CD4-positive, alpha-beta T cell (primary cell): ENCODE data around the gene SPOCD1. TPM values are rescaled to one million over a fixed set of nuclear protein-coding genes. Genes with fewer than 3 reads are reported as not detected.

Source experiments
- ATAC-seq: fragments of 200-7000 bp; cut with Tn5 transposase; one replicate; pipeline ENCODE4 v1.10.0; 2022; ENCODE audit warnings: mild to moderate bottlenecking; ENCODE audit not compliant: poor library complexity
- CTCF ChIA-PET: fragments of 350-600 bp; sonication (Branson Sonifier 250); formaldehyde crosslinking; loops from one replicate; lab custom pipeline; 2021; ENCODE audit warnings: antibody characterized with exemption, inconsistent platforms; lab: Charles Lee
- POLR2A ChIA-PET: fragments of 350-600 bp; sonication (Branson Sonifier 250); formaldehyde crosslinking; loops from one replicate; lab custom pipeline; 2021; ENCODE audit warnings: antibody characterized with exemption, inconsistent platforms; lab: Charles Lee
- DNase-seq, 14 experiments: peaks; one replicate each; pipeline ENCODE4 v3.0.0-alpha.2; 2013 to 2020; ENCODE audit warnings: mixed read lengths in 2 of 14
- H3K27ac ChIP-seq, 2 donors: one replicate each; pipeline versions ENCODE4 v1.5.1 to v1.7.0; 2013; ENCODE audit warnings: low read length in 2 of 2, low read depth in 1 of 2, mild to moderate bottlenecking in 1 of 2
- H3K27me3 ChIP-seq, 2 experiments: 1 replicate in 1 of 2; 2 replicates in 1 of 2; pipeline versions ENCODE4 v1.6.1 to v1.7.0; 2013; ENCODE audit warnings: low read length in 2 of 2, control low read depth in 1 of 2, mild to moderate bottlenecking in 1 of 2, moderate library complexity in 1 of 2; ENCODE audit not compliant: insufficient read depth in 2 of 2, control insufficient read depth in 1 of 2
- H3K36me3 ChIP-seq: one replicate; pipeline ENCODE4 v1.6.1; 2013; ENCODE audit warnings: low read length, control low read depth; ENCODE audit not compliant: insufficient read depth
- H3K4me1 ChIP-seq: one replicate; pipeline ENCODE4 v1.6.1; 2013; ENCODE audit warnings: low read length, control low read depth; ENCODE audit not compliant: insufficient read depth
- H3K4me3 ChIP-seq: one replicate; pipeline ENCODE4 v1.5.1; 2013; ENCODE audit warnings: mild to moderate bottlenecking, low read length, moderate library complexity
- H3K9me3 ChIP-seq, 2 experiments: 1 replicate in 1 of 2; 2 replicates in 1 of 2; pipeline versions ENCODE4 v1.6.1 to v1.7.0; 2013; ENCODE audit warnings: low read length in 2 of 2, mild to moderate bottlenecking in 2 of 2, control low read depth in 1 of 2, moderate library complexity in 1 of 2; ENCODE audit not compliant: control insufficient read depth in 1 of 2, insufficient read depth in 1 of 2
- H3K27ac Mint-ChIP-seq: one replicate; pipeline ENCODE4 v1.8.0; 2020; ENCODE audit warnings: mixed read lengths
- H3K27me3 Mint-ChIP-seq: one replicate; pipeline ENCODE4 v1.8.0; 2021; ENCODE audit warnings: mixed read lengths
- H3K36me3 Mint-ChIP-seq: one replicate; pipeline ENCODE4 v1.8.0; 2021; ENCODE audit warnings: low read depth, mixed read lengths
- H3K4me1 Mint-ChIP-seq: one replicate; pipeline ENCODE4 v1.8.0; 2021; ENCODE audit warnings: low read depth, mixed read lengths
- H3K4me3 Mint-ChIP-seq: one replicate; pipeline ENCODE4 v1.8.0; 2020; ENCODE audit warnings: mild to moderate bottlenecking, mixed read lengths
- H3K9me3 Mint-ChIP-seq: one replicate; pipeline ENCODE4 v1.8.0; 2020; ENCODE audit warnings: mixed read lengths
- intact Hi-C, 2 experiments: fragments of 100-400 bp; cut with DNase I in 1 of 2; cut with micrococcal nuclease in 1 of 2; formaldehyde crosslinking; loops; one replicate each; pipeline versions ENCODE4 v1.15.1 to v1.9.0; 2023 to 2025; cut with DNase I, micrococcal nuclease
- total RNA-seq, 174 experiments: library from RNA in 2 of 174; stranded (reverse) in 2 of 174; gene quantifications; one replicate each; pipeline ENCODE4 v1.2.3 and lab custom pipeline; 2021 to 2026
- TF ChIP-seq, protein P1 (sequence below): fragments of 200-600 bp; IDR thresholded peaks from one replicate; pipeline ENCODE4 v1.8.0; 2022; ENCODE audit warnings: antibody characterized with exemption, mild to moderate bottlenecking

Gene SPOCD1
- total RNA-seq, 2 experiments from 2014 or later: 0.11 to 0.27 TPM

DNA sequence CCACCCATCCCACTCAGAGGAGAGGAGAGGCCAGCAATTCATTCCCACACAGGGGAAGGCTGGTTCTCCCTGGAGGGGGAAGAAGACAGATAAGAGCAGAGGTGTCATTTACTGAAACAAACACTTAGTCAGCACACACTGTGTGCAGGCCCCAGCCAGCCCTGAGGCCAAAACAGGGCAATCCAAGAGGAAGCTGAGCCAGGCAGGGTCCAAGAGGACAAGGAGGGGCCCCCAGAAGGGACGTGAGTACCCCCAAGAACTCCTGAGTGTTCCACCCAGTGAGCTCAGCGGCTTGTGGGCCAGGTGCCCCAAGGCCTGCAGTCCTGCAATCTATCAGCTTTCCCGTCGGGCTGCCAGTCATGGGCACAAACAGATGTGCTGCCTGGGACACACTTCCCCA, 67.5 kb downstream of the SPOCD1 start:
- CTCF ChIA-PET: no interaction called here
- intact Hi-C loops: no loop called here
- Histone ChIP-seq H3K4me1 (peaks cover 51% of the 10 kb centered on the region), H3K36me3 (no peaks in the 10 kb centered on the region), H3K27me3 (no peaks in the 10 kb centered on the region), H3K9me3 (no peaks in the 10 kb centered on the region), H3K4me3 (no peak overlapping the region), H3K27ac (no peak overlapping the region)
- Mint-ChIP-seq H3K27me3 (no peaks in the 10 kb centered on the region), H3K9me3 (no peaks in the 10 kb centered on the region), H3K36me3 (no peaks in the 10 kb centered on the region), H3K27ac (no peak overlapping the region), H3K4me3 (no peak overlapping the region), H3K4me1 (peaks cover 13% of the 10 kb centered on the region)
- POLR2A ChIA-PET: no interaction called here
- TF ChIP-seq, protein P1, sequence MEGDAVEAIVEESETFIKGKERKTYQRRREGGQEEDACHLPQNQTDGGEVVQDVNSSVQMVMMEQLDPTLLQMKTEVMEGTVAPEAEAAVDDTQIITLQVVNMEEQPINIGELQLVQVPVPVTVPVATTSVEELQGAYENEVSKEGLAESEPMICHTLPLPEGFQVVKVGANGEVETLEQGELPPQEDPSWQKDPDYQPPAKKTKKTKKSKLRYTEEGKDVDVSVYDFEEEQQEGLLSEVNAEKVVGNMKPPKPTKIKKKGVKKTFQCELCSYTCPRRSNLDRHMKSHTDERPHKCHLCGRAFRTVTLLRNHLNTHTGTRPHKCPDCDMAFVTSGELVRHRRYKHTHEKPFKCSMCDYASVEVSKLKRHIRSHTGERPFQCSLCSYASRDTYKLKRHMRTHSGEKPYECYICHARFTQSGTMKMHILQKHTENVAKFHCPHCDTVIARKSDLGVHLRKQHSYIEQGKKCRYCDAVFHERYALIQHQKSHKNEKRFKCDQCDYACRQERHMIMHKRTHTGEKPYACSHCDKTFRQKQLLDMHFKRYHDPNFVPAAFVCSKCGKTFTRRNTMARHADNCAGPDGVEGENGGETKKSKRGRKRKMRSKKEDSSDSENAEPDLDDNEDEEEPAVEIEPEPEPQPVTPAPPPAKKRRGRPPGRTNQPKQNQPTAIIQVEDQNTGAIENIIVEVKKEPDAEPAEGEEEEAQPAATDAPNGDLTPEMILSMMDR: no peak
- no peak for DNase-seq
- ATAC-seq: no peak

DNA sequence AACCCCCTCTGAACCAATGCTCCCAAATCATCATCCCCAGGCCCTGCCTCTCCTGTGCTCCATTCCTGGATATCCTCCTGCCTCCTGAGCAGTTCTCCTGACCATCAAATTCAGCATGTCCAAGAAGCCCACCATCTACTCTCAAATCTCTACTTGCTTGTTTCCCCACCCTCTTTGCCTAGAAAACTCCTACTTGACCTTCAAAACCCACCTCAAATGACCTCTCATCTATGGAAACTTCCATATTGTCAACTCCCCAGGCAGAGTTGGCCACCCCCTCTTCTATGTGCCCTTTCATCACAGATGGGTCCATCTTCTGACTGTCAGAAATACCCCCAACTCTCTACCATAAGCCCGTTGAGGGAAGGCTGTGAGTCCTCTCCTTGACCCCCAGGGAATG, 68.5 kb downstream of the SPOCD1 start:
- Mint-ChIP-seq H3K4me3 (no peak overlapping the region), H3K27me3 (no peaks in the 10 kb centered on the region), H3K4me1 (peaks cover 13% of the 10 kb centered on the region), H3K27ac (no peak overlapping the region), H3K36me3 (no peaks in the 10 kb centered on the region), H3K9me3 (no peaks in the 10 kb centered on the region)
- DNase-seq: no peak
- Histone ChIP-seq H3K36me3 (no peaks in the 10 kb centered on the region), H3K9me3 (no peaks in the 10 kb centered on the region), H3K27me3 (no peaks in the 10 kb centered on the region), H3K4me3 (no peak overlapping the region), H3K4me1 (peaks cover 50% of the 10 kb centered on the region), H3K27ac (no peak overlapping the region)
- ATAC-seq: no peak
- intact Hi-C loops: no loop called here
- POLR2A ChIA-PET: no interaction called here
- TF ChIP-seq, protein P1: no peak
- CTCF ChIA-PET: no interaction called here

DNA sequence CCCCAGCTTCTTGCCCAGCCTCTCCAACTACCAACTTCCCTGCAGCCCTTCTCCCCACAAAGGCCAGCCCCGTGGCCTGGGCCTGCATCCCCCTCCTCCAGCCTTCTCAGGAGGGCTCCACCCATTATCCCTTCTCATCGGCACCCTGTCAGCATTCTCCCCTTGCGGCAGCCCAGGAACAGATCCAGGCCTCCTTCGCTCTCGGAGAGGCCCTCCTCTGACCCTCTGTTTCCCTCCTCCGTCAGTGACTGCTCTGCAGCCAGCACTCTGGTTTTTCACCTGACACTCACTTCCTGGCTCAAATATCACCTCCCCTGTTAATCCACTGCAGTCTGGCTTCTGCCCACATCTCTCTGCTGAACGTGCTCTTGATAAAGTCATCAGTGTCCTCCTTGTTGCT, 69.1 kb downstream of the SPOCD1 start:
- CTCF ChIA-PET: no interaction called here
- Mint-ChIP-seq H3K27me3 (no peaks in the 10 kb centered on the region), H3K9me3 (no peaks in the 10 kb centered on the region), H3K36me3 (no peaks in the 10 kb centered on the region), H3K27ac (no peak overlapping the region), H3K4me1 (peaks cover 9% of the 10 kb centered on the region), H3K4me3 (no peak overlapping the region)
- H3K4me1 ChIP-seq: peaks cover 44% of the 10 kb centered on the region
- no peak overlapping the region for H3K27ac ChIP-seq
- H3K27me3 ChIP-seq: no peaks in the 10 kb centered on the region
- TF ChIP-seq, protein P1: no peak
- POLR2A ChIA-PET: no interaction called here
- H3K36me3 ChIP-seq: no peaks in the 10 kb centered on the region
- intact Hi-C loops: no loop called here
- DNase-seq (no peak), ATAC-seq (no peak)
- no peak overlapping the region for H3K4me3 ChIP-seq
- H3K9me3 ChIP-seq: no peaks in the 10 kb centered on the region
